Activated CD4-positive, alpha-beta T cell treated with anti-CD3 and anti-CD28 coated beads for 48 hours (primary cell): ENCODE measurements around the gene DRD1.
"Not testable (repeated sequence)": the region's sequence is repeated elsewhere in the genome, so short reads cannot be mapped to it uniquely, and the experiment has no call there.

Experiments used
- DNase-seq: peaks from one replicate; pipeline ENCODE4 v3.0.0-alpha.2; 2020

The DRD1 gene

DNA sequence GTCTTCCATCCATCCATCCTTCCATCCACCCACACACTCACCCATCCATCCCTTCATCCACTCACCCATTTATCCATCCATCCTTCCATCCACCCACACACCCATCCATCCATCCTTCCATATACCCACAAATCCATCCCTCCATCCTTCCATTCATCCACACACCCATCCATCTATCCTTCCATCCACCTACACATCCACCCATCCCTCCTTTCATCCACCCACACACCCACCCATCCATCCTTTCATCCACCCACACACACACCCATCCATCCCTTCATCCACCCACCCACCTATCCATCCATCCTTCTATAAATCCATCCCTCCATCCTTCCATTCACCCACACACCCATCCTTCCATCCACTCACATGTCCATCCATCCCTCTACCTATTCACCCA lies 23.6 kb downstream of the DRD1 start:
- no peak for DNase-seq

DNA sequence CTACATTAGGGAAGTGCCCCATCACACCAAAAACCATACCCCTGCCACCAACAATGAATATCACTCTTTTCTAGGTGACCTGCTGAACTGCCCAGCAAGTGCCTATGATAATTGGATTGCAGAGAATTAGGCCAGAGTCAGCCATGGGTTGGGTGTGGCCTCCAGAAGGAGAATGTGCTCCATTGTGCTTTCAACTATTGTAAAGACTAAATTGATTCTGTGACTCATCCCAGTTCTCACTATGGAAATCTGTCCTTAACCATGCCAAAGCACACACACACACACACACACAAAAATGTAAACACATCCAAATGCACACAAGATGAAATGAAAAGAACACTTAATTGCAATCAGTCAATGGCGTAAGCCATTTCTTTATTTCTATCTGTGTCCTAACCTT lies 25.7 kb downstream of the DRD1 start:
- DNase-seq = no peak

DNA sequence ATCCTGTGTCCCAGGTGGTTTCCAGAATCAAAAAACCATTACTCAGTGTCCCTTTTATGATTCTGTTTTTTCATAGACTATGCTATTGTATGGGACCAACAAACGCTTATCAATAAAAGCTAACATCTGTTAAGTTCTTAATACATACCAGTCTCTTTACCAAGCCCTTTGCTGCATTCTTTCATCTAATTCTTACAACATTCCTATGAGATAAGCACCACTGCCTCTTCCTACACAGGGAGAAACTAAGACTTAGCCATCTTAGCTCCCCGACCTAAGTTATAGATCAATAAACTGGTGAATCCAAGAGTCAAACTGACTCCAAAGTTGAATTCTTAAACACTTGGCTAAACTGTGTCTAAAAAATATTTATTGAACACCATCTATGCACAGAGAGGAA lies 26.6 kb downstream of the DRD1 start:
- no peak for DNase-seq

DNA sequence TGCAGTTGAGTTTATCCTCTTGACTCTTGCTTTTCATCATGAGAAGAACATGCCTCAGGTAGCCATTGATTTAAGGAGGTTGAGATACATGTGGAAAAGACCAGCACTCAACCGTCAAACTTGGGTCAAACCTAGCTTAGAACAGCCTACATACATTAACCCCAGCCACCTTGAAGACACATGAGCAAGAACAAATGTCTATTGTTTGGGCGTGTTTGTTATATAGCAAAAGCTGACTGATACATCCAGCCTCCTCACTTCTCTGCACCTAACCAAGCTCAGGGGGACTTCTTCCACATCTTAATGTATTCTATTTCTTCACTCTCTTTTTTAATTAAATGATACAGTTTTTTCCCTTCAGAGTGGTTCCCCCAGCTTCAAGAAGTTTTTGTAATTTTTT lies 28.7 kb downstream of the DRD1 start:
- DNase-seq = no peak

DNA sequence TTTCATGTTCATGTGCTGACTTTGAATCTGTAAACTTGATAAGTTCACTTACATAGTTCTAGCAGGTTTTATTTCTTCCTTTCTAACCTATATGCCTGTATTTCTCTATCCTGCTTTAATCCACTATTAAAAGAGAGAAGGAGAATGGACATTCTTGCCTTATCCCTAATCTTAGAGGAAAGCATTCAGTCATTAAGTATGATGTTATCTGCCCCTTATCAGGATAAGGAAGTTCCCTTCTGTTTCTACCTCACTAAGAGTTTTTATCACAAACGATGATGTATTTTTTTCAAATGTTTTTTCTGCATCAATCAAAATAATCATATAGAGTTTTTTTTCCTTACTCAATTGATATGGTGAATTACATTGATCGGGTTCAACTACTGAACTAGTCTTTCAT lies 33.1 kb downstream of the DRD1 start:
- DNase-seq = no peak

DNA sequence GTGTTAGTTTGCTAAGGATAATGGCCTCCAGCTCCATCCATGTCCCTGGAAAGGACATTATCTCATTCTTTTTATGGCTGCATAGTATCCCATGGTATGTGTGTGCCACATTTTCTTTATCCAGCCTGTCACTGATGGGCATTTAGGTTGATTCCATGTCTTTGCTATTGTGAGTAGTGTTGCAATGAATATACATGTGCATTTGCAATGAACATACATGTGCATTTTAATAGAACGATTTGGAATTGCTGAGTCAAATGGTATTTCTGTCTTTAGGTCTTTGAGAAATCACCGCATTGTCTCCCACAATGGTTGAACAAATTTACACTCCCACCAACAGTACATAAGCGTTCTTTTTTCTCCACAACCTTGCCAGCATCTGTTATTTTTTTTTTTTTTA lies 37.7 kb downstream of the DRD1 start:
- no peak for DNase-seq

DNA sequence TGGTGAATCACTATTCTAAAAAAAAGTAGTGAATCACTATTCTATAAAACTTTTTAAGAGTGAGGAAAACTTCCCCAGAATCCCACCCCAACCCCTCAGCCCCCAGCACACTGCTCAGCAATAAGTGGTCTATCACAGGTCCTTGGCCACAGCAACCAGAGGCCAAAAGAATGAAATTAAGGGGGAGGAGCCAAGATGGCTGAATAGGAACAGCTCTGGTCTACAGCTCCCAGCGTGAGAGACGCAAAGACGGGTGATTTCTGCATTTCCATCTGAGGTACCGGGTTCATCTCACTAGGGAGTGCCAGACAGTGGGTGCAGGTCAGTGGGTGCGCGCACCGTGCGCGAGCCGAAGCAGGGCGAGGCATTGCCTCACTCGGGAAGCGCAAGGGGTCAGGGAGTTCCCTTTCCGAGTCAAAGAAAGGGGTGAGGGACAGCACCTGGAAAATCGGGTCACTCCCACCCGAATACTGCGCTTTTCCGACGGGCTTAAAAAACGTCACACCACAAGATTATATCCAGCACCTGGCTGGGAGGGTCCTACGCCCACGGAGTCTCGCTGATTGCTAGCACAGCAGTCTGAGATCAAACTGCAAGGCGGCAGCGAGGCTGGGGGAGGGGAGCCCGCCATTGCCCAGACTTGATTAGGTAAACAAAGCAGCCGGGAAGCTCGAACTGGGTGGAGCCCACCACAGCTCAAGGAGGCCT lies 46.2 kb downstream of the DRD1 start:
- DNase-seq = not testable (repeated sequence)

DNA sequence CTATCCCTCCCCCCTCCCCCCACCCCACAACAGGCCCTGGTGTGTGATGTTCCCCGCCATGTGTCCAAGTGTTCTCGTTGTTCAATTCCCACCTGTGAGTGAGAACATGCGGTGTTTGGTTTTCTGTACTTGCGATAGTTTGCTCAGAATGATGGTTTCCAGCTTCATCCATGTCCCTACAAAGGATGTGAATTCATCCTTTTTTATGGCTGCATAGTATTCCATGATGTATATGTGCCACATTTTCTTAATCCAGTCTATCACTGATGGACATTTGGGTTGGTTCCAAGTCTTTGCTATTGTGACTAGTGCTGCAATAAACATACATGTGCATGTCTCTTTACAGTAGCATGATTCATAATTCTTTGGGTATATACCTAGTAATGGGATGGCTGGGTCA lies 48.6 kb downstream of the DRD1 start:
- not testable (repeated sequence) for DNase-seq

DNA sequence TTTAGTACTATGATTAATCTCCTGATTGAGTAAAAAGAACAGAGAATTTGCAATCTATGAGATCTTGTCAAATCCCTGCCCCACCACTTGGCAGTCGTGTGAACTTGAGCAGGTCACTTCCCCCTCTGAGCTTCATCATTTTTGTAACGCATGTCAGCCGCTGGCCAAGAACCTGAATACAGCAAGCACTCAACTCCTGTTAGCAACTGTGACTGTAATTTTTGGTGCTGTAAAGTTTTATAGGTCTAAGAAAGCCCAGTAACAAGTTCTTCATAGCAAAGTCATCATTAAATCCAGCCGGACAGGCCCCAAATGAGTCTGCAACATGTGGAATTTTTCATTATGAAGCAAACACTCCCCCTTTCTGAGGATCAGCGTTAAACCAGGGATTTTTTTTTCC lies 49.4 kb downstream of the DRD1 start:
- no peak for DNase-seq

DNA sequence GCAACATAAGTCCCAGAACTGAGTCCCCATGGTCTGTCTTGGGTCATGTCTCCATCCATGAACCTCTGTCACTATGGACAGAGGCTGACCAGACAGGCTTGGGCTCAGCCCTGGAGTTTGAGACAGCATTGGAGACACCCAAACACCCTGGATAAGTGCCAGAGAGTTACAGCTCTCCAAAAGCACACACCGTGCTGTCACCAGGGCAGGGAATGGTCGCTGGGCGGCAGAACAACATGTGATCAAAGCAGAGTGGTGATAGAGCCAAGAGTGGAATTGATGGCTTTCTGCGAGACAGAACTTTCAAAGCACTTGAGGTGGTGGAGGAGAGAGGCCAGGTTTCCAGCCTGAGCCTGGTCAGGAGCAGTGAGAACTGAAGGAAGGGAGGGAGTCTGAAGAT lies 50.1 kb downstream of the DRD1 start:
- DNase-seq = no peak

DNA sequence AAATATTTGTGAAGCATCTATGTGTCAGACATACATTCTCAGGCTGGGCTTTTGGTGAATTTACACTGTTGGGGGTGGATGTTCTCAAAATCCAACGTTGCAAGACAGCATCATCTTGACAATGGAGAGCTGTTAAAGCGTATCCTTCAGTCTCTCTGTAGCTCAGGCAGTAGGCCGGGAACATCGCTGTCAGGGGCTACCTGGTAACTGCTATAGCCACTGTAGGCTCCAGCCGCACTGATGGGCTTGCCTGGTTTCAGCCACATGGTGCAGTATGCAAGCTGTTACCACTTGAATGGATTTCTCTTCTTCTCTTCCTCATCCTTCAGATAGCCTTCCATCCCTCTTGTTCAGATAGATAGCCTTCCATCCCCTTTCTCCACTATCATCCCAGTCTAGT lies 51.7 kb downstream of the DRD1 start:
- DNase-seq = no peak

DNA sequence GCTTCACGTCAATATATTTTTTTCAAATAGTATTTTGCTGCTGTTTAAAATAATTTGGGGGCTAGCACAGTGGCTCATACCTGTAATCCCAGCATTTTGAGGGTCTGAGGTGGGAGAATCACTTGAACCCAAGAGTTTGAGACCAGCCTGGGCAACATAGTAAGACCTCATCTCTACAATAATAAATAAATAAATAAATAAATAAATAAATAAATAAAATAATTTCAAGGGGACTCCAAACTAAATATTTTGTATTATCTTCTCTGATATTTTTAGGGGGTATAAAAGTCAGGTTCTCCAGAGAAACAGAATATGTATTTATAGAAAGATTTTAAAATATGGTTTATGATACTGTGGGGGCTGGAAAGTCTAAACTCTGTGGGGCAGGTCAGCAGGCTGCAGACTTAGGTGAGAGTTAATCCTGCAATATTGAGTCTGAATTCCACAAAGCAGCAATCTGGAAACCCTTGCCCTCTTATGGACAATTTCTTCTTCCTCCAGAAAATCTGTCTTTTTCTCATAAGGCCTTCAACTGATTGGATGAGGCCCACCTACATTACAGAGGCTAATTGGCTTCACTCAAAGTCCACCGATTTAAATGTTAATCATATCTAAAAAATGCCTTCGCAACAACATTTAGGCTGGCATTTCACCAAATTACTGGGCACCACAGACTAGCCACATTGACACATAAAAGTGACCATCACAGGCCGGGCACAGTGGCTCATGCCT lies 53.5 kb downstream of the DRD1 start:
- no peak for DNase-seq
